Measurements from ENCODE around the gene ADGRG3. TPM values are rescaled to one million over a fixed set of nuclear protein-coding genes. Genes with fewer than 3 reads are reported as not detected.

The ADGRG3 gene
- total RNA-seq, 5 donors from 2014 or later (not counting 1 experiment from before 2014, with no cell fraction given) = 0.16 to 1.8 (median 0.40) TPM; not detected in 1

GRCh38 chr16:57724531-57724930 lies 56.4 kb downstream of the ADGRG3 start:
- no peak overlapping the region for H3K4me3 ChIP-seq (ENCODE audit: control insufficient read depth in 1 of 2, extremely low read depth in 1 of 2, low read length in 1 of 2)
- peaks cover 0 to 21% of the 10 kb centered on the region in 2 experiments for H3K27me3 ChIP-seq (replicated peaks in 1 of 2; ENCODE audit: control insufficient read depth in 2 of 2, extremely low read depth in 1 of 2, insufficient read depth in 2 of 2, low read length in 1 of 2)
- POLR2A ChIA-PET = no interaction called here
- H3K27ac Mint-ChIP-seq = no peak overlapping the region
- CTCF ChIA-PET = no interaction called here
- H3K4me3 Mint-ChIP-seq = no peak overlapping the region
- H3K36me3 Mint-ChIP-seq = no peaks in the 10 kb centered on the region
- no peaks in the 10 kb centered on the region for H3K9me3 Mint-ChIP-seq
- peaks cover 0 to 4% of the 10 kb centered on the region in 2 donors for H3K27me3 Mint-ChIP-seq
- H3K4me1 ChIP-seq (ENCODE audit: control insufficient read depth in 1 of 2, extremely low read depth in 1 of 2, insufficient read depth in 2 of 2, low read length in 2 of 2) = no peaks in the 10 kb centered on the region
- H3K4me1 Mint-ChIP-seq = no peaks in the 10 kb centered on the region
- DNase-seq (no peak), ATAC-seq (replicated peaks in 1 of 4) (no peak)
- H3K36me3 ChIP-seq (ENCODE audit: control insufficient read depth in 2 of 2, extremely low read depth in 1 of 2, insufficient read depth in 1 of 2, low read length in 1 of 2) = no peaks in the 10 kb centered on the region
- H3K9me3 ChIP-seq = no peaks in the 10 kb centered on the region
- no peak overlapping the region for H3K27ac ChIP-seq (ENCODE audit: low read length)
- 74% methylated on average over 15 of the region's 15 CpGs for WGBS (ENCODE audit: insufficient coverage)

GRCh38 chr16:57725151-57725550 lies 57.0 kb downstream of the ADGRG3 start:
- no CpG with 5 or more reads among the region's 5 CpGs for WGBS (ENCODE audit: insufficient coverage)
- Mint-ChIP-seq H3K9me3 (no peaks in the 10 kb centered on the region), H3K4me3 (no peak overlapping the region), H3K36me3 (no peaks in the 10 kb centered on the region), H3K27me3 (peaks cover 0 to 4% of the 10 kb centered on the region in 2 donors), H3K4me1 (no peaks in the 10 kb centered on the region), H3K27ac (no peak overlapping the region)
- ATAC-seq (replicated peaks in 1 of 4) (no peak), DNase-seq (no peak)
- H3K36me3 ChIP-seq (ENCODE audit: control insufficient read depth in 2 of 2, extremely low read depth in 1 of 2, insufficient read depth in 1 of 2, low read length in 1 of 2) = no peaks in the 10 kb centered on the region
- no peak overlapping the region for H3K27ac ChIP-seq (ENCODE audit: low read length)
- H3K9me3 ChIP-seq = no peaks in the 10 kb centered on the region
- ChIA-PET POLR2A (no interaction called here), CTCF (no interaction called here)
- H3K4me3 ChIP-seq (ENCODE audit: control insufficient read depth in 1 of 2, extremely low read depth in 1 of 2, low read length in 1 of 2) = no peak overlapping the region
- H3K4me1 ChIP-seq (ENCODE audit: control insufficient read depth in 1 of 2, extremely low read depth in 1 of 2, insufficient read depth in 2 of 2, low read length in 2 of 2) = no peaks in the 10 kb centered on the region
- H3K27me3 ChIP-seq (replicated peaks in 1 of 2; ENCODE audit: control insufficient read depth in 2 of 2, extremely low read depth in 1 of 2, insufficient read depth in 2 of 2, low read length in 1 of 2) = peaks cover 0 to 21% of the 10 kb centered on the region in 2 experiments

- Histone ChIP-seq H3K27me3 (replicated peaks in 1 of 2; ENCODE audit: control insufficient read depth in 2 of 2, extremely low read depth in 1 of 2, insufficient read depth in 2 of 2, low read length in 1 of 2) (peaks cover 0 to 21% of the 10 kb centered on the region in 2 experiments), H3K27ac (ENCODE audit: low read length) (no peak overlapping the region), H3K4me3 (ENCODE audit: control insufficient read depth in 1 of 2, extremely low read depth in 1 of 2, low read length in 1 of 2) (no peak overlapping the region), H3K36me3 (ENCODE audit: control insufficient read depth in 2 of 2, extremely low read depth in 1 of 2, insufficient read depth in 1 of 2, low read length in 1 of 2) (no peaks in the 10 kb centered on the region), H3K9me3 (no peaks in the 10 kb centered on the region), H3K4me1 (ENCODE audit: control insufficient read depth in 1 of 2, extremely low read depth in 1 of 2, insufficient read depth in 2 of 2, low read length in 2 of 2) (no peaks in the 10 kb centered on the region)
- Mint-ChIP-seq H3K27ac (no peak overlapping the region), H3K4me1 (no peaks in the 10 kb centered on the region), H3K36me3 (no peaks in the 10 kb centered on the region), H3K4me3 (no peak overlapping the region), H3K27me3 (peaks cover 0 to 4% of the 10 kb centered on the region in 2 donors), H3K9me3 (no peaks in the 10 kb centered on the region)
- ChIA-PET POLR2A (interaction anchor here in 1 of 2 donors (0.8 kb wide), 1 partner anchor 246 kb away, joined by 3 read pairs; no protein-coding TSS in a partner anchor), CTCF (interaction anchor here in 1 of 2 donors (0.6 kb wide), 1 partner anchor 141 kb away, joined by 3 read pairs; no protein-coding TSS in a partner anchor)
- ATAC-seq (replicated peaks in 1 of 4) (no peak), DNase-seq (no peak)
- 79% methylated on average over 3 of the region's 5 CpGs for WGBS (ENCODE audit: insufficient coverage)
These were observed 57.4 kb downstream of the ADGRG3 start for GRCh38 chr16:57725554-57725953.

- WGBS (ENCODE audit: insufficient coverage) = 97% methylated on average over 28 of the region's 30 CpGs
- Mint-ChIP-seq H3K4me1 (no peaks in the 10 kb centered on the region), H3K27ac (no peak overlapping the region), H3K4me3 (no peak overlapping the region), H3K27me3 (peaks cover 0 to 4% of the 10 kb centered on the region in 2 donors), H3K9me3 (no peaks in the 10 kb centered on the region), H3K36me3 (no peaks in the 10 kb centered on the region)
- CTCF ChIA-PET = interaction anchor here in 1 of 2 donors (0.6 kb wide), 1 partner anchor 142 kb away, joined by 3 read pairs; no protein-coding TSS in a partner anchor
- Histone ChIP-seq H3K27me3 (replicated peaks in 1 of 2; ENCODE audit: control insufficient read depth in 2 of 2, extremely low read depth in 1 of 2, insufficient read depth in 2 of 2, low read length in 1 of 2) (peaks cover 0 to 21% of the 10 kb centered on the region in 2 experiments), H3K36me3 (ENCODE audit: control insufficient read depth in 2 of 2, extremely low read depth in 1 of 2, insufficient read depth in 1 of 2, low read length in 1 of 2) (no peaks in the 10 kb centered on the region), H3K4me1 (ENCODE audit: control insufficient read depth in 1 of 2, extremely low read depth in 1 of 2, insufficient read depth in 2 of 2, low read length in 2 of 2) (no peaks in the 10 kb centered on the region), H3K27ac (ENCODE audit: low read length) (no peak overlapping the region), H3K4me3 (ENCODE audit: control insufficient read depth in 1 of 2, extremely low read depth in 1 of 2, low read length in 1 of 2) (no peak overlapping the region), H3K9me3 (no peaks in the 10 kb centered on the region)
- ATAC-seq (replicated peaks in 1 of 4) = no peak
- POLR2A ChIA-PET = interaction anchor here in 1 of 2 donors (0.8 kb wide), 1 partner anchor 246 kb away, joined by 3 read pairs; no protein-coding TSS in a partner anchor
- no peak for DNase-seq
These were observed 57.9 kb downstream of the ADGRG3 start for GRCh38 chr16:57725976-57726375.

GRCh38 chr16:57726433-57726947 lies 58.4 kb downstream of the ADGRG3 start:
- ChIA-PET CTCF (no interaction called here), POLR2A (no interaction called here)
- ATAC-seq (replicated peaks in 1 of 4) = no peak
- Histone ChIP-seq H3K9me3 (no peaks in the 10 kb centered on the region), H3K27me3 (replicated peaks in 1 of 2; ENCODE audit: control insufficient read depth in 2 of 2, extremely low read depth in 1 of 2, insufficient read depth in 2 of 2, low read length in 1 of 2) (peaks cover 0 to 21% of the 10 kb centered on the region in 2 experiments), H3K4me3 (ENCODE audit: control insufficient read depth in 1 of 2, extremely low read depth in 1 of 2, low read length in 1 of 2) (no peak overlapping the region), H3K36me3 (ENCODE audit: control insufficient read depth in 2 of 2, extremely low read depth in 1 of 2, insufficient read depth in 1 of 2, low read length in 1 of 2) (no peaks in the 10 kb centered on the region), H3K4me1 (ENCODE audit: control insufficient read depth in 1 of 2, extremely low read depth in 1 of 2, insufficient read depth in 2 of 2, low read length in 2 of 2) (no peaks in the 10 kb centered on the region), H3K27ac (ENCODE audit: low read length) (no peak overlapping the region)
- Mint-ChIP-seq H3K27me3 (peaks cover 0 to 4% of the 10 kb centered on the region in 2 donors), H3K4me3 (no peak overlapping the region), H3K4me1 (no peaks in the 10 kb centered on the region), H3K9me3 (peaks cover 0 to 3% (median 0%) of the 10 kb centered on the region in 3 donors), H3K36me3 (no peaks in the 10 kb centered on the region), H3K27ac (no peak overlapping the region)
- 82% methylated on average over 3 of the region's 7 CpGs for WGBS (ENCODE audit: insufficient coverage)
- no peak for DNase-seq

GRCh38 chr16:57727610-57728009 lies 59.5 kb downstream of the ADGRG3 start:
- no CpG with 5 or more reads among the region's 4 CpGs for WGBS (ENCODE audit: insufficient coverage)
- ATAC-seq (replicated peaks in 1 of 4) = no peak
- POLR2A ChIA-PET = interaction anchor here in 1 of 2 donors (0.6 kb wide), 1 partner anchor 9 kb away, joined by 3 read pairs; no protein-coding TSS in a partner anchor

More at GRCh38 chr16:57727610-57728009, 59.5 kb downstream of the ADGRG3 start:
- Mint-ChIP-seq H3K9me3 (peaks cover under 1 to 3% (median 2%) of the 10 kb centered on the region in 3 donors), H3K27ac (no peak overlapping the region), H3K36me3 (no peaks in the 10 kb centered on the region), H3K4me1 (no peaks in the 10 kb centered on the region), H3K27me3 (peaks cover 0 to 2% of the 10 kb centered on the region in 2 donors), H3K4me3 (no peak overlapping the region)
- no peak overlapping the region for H3K27ac ChIP-seq (ENCODE audit: low read length)
- H3K9me3 ChIP-seq = no peaks in the 10 kb centered on the region
- no peaks in the 10 kb centered on the region for H3K4me1 ChIP-seq (ENCODE audit: control insufficient read depth in 1 of 2, extremely low read depth in 1 of 2, insufficient read depth in 2 of 2, low read length in 2 of 2)
- DNase-seq = no peak
- CTCF ChIA-PET = no interaction called here
- H3K36me3 ChIP-seq (ENCODE audit: control insufficient read depth in 2 of 2, extremely low read depth in 1 of 2, insufficient read depth in 1 of 2, low read length in 1 of 2) = no peaks in the 10 kb centered on the region
- peaks cover 0 to 12% of the 10 kb centered on the region in 2 experiments for H3K27me3 ChIP-seq (replicated peaks in 1 of 2; ENCODE audit: control insufficient read depth in 2 of 2, extremely low read depth in 1 of 2, insufficient read depth in 2 of 2, low read length in 1 of 2)
- H3K4me3 ChIP-seq (ENCODE audit: control insufficient read depth in 1 of 2, extremely low read depth in 1 of 2, low read length in 1 of 2) = no peak overlapping the region

All from T-cell (primary cell).